Left ventricle myocardium inferior (tissue), 1 donor: ENCODE measurements around the gene NR1H2. TPM values are rescaled to one million over a fixed set of nuclear protein-coding genes. Genes with fewer than 3 reads are reported as not detected.

Experiments
- DNase-seq: peaks from one replicate; pipeline ENCODE4 v3.0.0-alpha.2; 2020
- H3K27ac ChIP-seq: fragments of 200-600 bp; replicated peaks from 2 replicates; pipeline ENCODE4 v1.8.0; 2021
- H3K27me3 ChIP-seq: fragments of 200-600 bp; 2 replicates; pipeline ENCODE4 v1.8.0; 2021; ENCODE audit warnings: low read depth
- H3K36me3 ChIP-seq: fragments of 200-600 bp; 2 replicates; pipeline ENCODE4 v1.8.0; 2021
- H3K4me1 ChIP-seq: fragments of 200-600 bp; 2 replicates; pipeline ENCODE4 v1.8.0; 2021
- H3K4me3 ChIP-seq: fragments of 200-600 bp; 2 replicates; pipeline ENCODE4 v1.8.0; 2021; ENCODE audit warnings: mild to moderate bottlenecking, moderate library complexity
- H3K9me3 ChIP-seq: fragments of 200-600 bp; replicated peaks from 2 replicates; pipeline ENCODE4 v1.8.0; 2021
- intact Hi-C: fragments of 100-400 bp; cut with micrococcal nuclease; formaldehyde crosslinking; loops from one replicate; pipeline ENCODE4 v1.11.0; 2022
- total RNA-seq: library from RNA; stranded (reverse); fragmentation: NEBNext Ultra II Directional; extraction: Animal tissue kit (Norgen Biotek cat#: 25700); gene quantifications from one replicate; pipeline ENCODE4 v1.2.1, GENCODE V29; 2021
- TF ChIP-seq, protein P1 (sequence below): fragments of 200-600 bp; IDR thresholded peaks from 2 replicates; pipeline ENCODE4 v1.8.0; 2021; ENCODE audit warnings: antibody characterized with exemption, mild to moderate bottlenecking, borderline replicate concordance
- donor health status: DM: no; HTN: yes; CAD: no; lungs with severe emphysema.

The NR1H2 gene
- total RNA-seq, 1 donor from 2014 or later = 71.6 TPM

DNA sequence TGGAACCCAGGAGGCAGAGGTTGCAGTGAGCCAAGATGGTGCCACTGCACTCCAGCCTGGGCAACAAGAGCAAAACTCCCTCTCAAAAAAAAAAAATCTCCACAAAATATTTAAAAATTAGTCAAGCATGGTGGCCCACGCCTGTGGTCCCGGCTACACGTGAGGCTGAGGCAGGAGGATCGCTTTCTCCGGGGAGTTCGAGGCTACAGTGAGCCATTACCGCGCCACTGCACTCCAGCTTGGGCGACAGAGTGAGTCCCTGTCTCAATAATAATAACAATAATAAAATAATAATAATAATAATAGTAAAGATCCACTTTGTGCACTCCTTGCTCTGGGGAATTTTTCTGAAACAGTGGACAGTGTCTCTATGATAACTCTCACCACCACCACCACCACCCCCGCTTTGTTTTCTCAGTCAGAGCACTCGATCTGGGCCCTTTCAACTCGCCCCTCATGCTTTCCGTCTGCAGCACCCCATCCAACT, 19.5 kb upstream of the NR1H2 start:
- H3K36me3 ChIP-seq = no peaks in the 10 kb centered on the region
- H3K4me3 ChIP-seq = peak overlapping the region; percentile 67
- peaks cover 24% of the 10 kb centered on the region for H3K4me1 ChIP-seq
- H3K27me3 ChIP-seq = no peaks in the 10 kb centered on the region
- TF ChIP-seq, protein P1, sequence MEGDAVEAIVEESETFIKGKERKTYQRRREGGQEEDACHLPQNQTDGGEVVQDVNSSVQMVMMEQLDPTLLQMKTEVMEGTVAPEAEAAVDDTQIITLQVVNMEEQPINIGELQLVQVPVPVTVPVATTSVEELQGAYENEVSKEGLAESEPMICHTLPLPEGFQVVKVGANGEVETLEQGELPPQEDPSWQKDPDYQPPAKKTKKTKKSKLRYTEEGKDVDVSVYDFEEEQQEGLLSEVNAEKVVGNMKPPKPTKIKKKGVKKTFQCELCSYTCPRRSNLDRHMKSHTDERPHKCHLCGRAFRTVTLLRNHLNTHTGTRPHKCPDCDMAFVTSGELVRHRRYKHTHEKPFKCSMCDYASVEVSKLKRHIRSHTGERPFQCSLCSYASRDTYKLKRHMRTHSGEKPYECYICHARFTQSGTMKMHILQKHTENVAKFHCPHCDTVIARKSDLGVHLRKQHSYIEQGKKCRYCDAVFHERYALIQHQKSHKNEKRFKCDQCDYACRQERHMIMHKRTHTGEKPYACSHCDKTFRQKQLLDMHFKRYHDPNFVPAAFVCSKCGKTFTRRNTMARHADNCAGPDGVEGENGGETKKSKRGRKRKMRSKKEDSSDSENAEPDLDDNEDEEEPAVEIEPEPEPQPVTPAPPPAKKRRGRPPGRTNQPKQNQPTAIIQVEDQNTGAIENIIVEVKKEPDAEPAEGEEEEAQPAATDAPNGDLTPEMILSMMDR = no peak
- no peak for DNase-seq
- H3K27ac ChIP-seq = peak overlapping the region; percentile 83
- H3K9me3 ChIP-seq = no peaks in the 10 kb centered on the region
- intact Hi-C loops = no loop called here

DNA sequence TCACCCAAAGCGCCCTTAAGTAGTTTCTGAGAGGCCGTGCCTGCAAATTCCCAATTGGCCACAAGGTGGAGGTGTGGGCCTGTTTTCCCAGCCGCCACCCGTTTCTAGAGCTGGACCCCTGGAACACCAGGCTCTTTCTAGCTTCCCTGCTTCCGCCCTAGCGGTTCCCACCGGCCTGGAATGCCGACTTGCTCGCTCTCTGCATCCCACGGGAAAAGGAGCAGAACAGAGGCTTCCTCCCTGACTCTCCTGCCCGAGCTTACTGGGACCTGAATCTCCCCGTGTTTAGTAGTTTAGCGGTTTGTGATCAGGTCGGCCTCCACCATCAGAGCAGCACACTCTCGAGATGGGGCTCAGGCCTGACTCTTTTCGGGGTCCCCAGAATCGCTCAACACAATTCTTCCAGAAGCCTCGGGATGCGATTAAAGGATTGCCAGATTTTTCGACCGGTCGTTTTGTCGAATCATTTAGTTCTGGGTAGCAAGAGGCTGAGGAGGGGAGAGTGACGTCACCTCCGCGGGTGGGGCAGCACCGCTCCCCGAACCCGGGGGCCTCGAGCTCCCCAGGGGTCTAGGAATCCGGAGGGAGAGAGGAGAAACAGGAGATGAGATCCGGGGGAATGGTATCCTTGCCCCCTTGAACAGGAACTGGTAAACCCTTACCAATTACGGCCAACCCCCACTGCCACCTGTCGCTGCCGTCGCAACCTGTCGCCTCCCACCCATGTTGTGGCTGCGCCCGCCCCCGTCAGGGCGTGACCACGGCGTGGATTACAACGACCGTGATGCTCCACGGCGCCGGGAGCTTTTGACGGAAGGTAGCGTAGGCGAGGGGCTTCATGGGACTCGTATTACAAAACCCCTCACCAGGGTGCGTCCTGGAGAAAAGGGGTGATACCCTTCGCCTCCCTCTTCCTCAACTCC, 18.8 kb upstream of the NR1H2 start:
- Histone ChIP-seq H3K4me3 (peak overlapping the region; percentile 67), H3K27me3 (no peaks in the 10 kb centered on the region), H3K36me3 (no peaks in the 10 kb centered on the region), H3K4me1 (peaks cover 24% of the 10 kb centered on the region), H3K27ac (peak overlapping the region; percentile 83), H3K9me3 (no peaks in the 10 kb centered on the region)
- intact Hi-C loops = no loop called here
- DNase-seq = peak; percentile 77
- TF ChIP-seq, protein P1 = peak; percentile 89

DNA sequence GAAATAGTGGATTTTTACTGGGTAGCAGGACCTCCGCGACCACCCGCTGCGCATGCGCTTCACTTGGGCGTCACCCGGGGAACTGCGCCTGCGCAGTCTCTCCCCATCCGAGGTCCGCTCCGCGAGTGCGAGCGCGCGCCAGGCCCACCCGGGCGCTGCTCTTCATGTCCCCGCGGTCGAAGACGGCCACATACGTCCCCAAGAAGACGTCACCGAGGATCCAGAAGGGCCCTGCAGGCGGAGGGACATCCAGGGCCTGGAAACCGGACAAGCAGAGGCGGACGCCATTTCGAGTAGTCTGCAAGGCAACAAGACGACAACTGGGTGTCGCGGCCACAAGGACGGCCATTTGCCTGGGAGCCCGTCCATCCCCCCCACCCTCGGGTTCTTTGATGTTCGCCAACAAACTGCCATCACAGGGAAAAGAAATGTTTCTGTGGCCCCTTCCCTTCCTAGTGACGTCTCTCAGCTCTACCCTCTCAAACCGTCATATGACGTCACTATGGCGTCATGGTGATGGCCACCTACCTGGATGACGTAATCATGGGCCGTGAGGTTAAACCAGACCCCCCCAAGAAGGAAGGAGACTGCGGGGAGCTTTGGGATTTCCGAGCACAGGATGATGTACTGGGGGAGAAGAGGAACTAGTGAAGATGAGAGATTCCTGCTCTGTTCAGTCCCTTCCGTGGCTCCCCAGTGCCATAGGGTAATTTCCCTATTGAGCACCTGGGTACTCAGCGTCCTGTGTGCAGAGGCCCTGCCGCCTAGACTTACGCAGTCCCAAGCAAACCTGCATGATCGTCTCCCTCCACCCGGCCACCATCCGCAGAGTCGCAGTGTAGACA, 17.6 kb upstream of the NR1H2 start:
- H3K36me3 ChIP-seq = no peaks in the 10 kb centered on the region
- no peaks in the 10 kb centered on the region for H3K27me3 ChIP-seq
- H3K9me3 ChIP-seq = no peaks in the 10 kb centered on the region
- H3K4me1 ChIP-seq = peaks cover 24% of the 10 kb centered on the region
- peak; percentile 74 for DNase-seq
- H3K4me3 ChIP-seq = peak overlapping the region; percentile 67
- intact Hi-C loops = no loop called here
- peak overlapping the region; percentile 83 for H3K27ac ChIP-seq
- TF ChIP-seq, protein P1 = no peak

DNA sequence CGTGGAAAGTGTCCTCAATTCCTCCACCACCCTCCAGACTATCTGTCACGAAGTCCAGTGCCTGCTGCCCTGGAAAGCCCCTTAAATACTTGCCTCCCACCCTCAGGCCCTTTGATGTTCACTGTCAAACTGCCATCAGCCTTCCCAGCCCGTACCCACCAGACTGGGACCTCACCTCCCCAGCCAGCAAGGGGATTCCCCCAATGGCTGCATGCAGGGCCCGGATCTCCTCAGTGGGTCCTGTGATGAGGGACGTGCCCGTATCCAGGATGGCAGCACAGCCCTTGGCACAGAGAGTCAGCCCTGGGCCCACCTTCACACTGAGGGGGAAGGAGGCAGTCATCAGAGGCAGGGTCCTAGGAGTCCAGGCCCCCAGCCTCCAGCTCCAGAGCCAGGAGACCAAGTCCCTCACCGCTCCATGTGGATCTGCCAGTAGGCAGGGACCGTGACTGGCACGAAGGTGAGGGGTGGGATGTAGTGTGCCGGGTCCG, 16.9 kb upstream of the NR1H2 start:
- no peak overlapping the region for H3K27ac ChIP-seq
- no peak for DNase-seq
- H3K4me3 ChIP-seq = no peak overlapping the region
- H3K27me3 ChIP-seq = no peaks in the 10 kb centered on the region
- H3K36me3 ChIP-seq = no peaks in the 10 kb centered on the region
- H3K9me3 ChIP-seq = no peaks in the 10 kb centered on the region
- TF ChIP-seq, protein P1 = no peak
- peaks cover 24% of the 10 kb centered on the region for H3K4me1 ChIP-seq
- intact Hi-C loops = no loop called here

DNA sequence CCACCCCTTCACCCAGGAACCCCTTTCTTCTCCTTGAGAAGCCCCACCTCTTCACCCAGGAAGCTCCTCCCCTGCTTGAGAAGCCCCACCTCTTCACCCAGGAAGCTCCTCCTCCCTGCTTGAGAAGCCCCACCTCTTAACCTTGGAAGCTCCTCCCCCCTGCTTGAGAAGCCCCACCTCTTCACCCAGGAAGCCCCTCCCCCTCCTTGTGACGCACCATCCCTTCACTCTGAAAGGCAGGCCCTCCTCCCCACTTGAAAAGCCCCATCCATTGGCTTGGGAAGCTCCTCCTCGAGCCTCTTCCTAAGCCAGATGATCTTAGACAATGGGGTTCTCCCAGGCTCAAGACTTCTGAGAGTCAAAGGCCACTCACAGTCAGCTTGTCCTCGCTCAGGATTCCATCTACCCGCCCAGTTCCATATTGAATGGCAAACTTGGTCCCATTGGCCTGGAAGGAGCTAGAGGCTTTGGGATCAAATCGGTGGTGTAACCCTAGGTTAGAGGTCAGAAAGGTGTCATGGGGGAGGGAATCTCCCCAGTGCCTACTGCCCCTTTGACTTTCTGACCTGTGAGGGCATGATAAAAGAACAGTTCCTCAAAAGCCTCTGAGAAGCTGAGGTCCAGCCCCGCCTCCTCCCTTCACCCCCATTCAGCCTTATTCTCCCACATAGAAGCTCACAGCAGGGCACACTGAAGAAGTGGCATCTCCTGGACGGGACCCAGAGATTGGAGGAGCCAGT, 14.8 kb upstream of the NR1H2 start:
- Histone ChIP-seq H3K4me1 (peaks cover 24% of the 10 kb centered on the region), H3K27ac (no peak overlapping the region), H3K4me3 (no peak overlapping the region), H3K36me3 (no peaks in the 10 kb centered on the region), H3K27me3 (no peaks in the 10 kb centered on the region), H3K9me3 (no peaks in the 10 kb centered on the region)
- TF ChIP-seq, protein P1 = no peak
- intact Hi-C loops = loop anchor here (10.0 kb wide), 1 partner anchor 53 kb away; the partner anchor contains the start of gene SPIB
- no peak for DNase-seq
